H1 (cell line): ENCODE data around the gene RESP18.

Source experiments
- BCL11A ChIP-seq, 2 experiments: IDR thresholded peaks; one replicate each; pipeline ENCODE4 v1.6.1; 2011; ENCODE audit warnings: low read depth in 2 of 2, low read length in 2 of 2, mild to moderate bottlenecking in 2 of 2
- BRCA1 ChIP-seq: IDR thresholded peaks from 2 replicates; pipeline ENCODE4 v1.6.1; 2012; ENCODE audit warnings: low read depth, low read length, improper control_type of control experiment
- CBX5 ChIP-seq: fragments of 300-800, 300-1000 bp; sonication (generic); IDR thresholded peaks from 2 replicates; pipeline ENCODE4 v1.7.1; 2016; ENCODE audit warnings: antibody characterized with exemption, low read length, low read depth
- EZH2 ChIP-seq: fragments of 200-600 bp; sonication (generic); IDR thresholded peaks from 2 replicates; pipeline ENCODE4 v1.7.1; 2012; ENCODE audit warnings: low read depth, mild to moderate bottlenecking, moderate library complexity, low read length, inconsistent platforms; ENCODE audit not compliant: severe bottlenecking
- POLR2A ChIP-seq, 2 experiments: IDR thresholded peaks; 1 replicate in 1 of 2; 2 replicates in 1 of 2; pipeline ENCODE4 v1.6.1; 2011; ENCODE audit warnings: low read depth in 2 of 2, low read length in 2 of 2, mild to moderate bottlenecking in 2 of 2; ENCODE audit errors: control extremely low read depth in 1 of 2
- POLR2AphosphoS5 ChIP-seq: IDR thresholded peaks from 2 replicates; pipeline ENCODE4 v1.6.1; 2011; ENCODE audit warnings: low read depth, low read length
- RAD21 ChIP-seq, 2 experiments: IDR thresholded peaks in 1 of 2; conservative IDR thresholded peaks in 1 of 2; 2 replicates each; pipeline ENCODE4 v1.6.1; 2011; ENCODE audit warnings: low read depth in 2 of 2, low read length in 2 of 2, improper control_type of control experiment in 1 of 2, inconsistent platforms in 1 of 2, mild to moderate bottlenecking in 1 of 2, moderate library complexity in 1 of 2
- SIN3A ChIP-seq, 2 experiments: IDR thresholded peaks in 1 of 2; conservative IDR thresholded peaks in 1 of 2; 2 replicates each; pipeline ENCODE4 v1.6.1; 2011 to 2012; ENCODE audit warnings: low read length in 2 of 2, improper control_type of control experiment in 1 of 2, low read depth in 1 of 2, mild to moderate bottlenecking in 1 of 2
- SUZ12 ChIP-seq: fragments of 200-600 bp; sonication (generic); IDR thresholded peaks from 2 replicates; pipeline ENCODE4 v1.6.1; 2012; ENCODE audit warnings: mild to moderate bottlenecking, inconsistent platforms, low read length, moderate library complexity, mixed read lengths
- TAF7 ChIP-seq: optimal IDR thresholded peaks from 2 replicates; pipeline ENCODE3; 2011; ENCODE audit warnings: low read depth, mild to moderate bottlenecking, inconsistent platforms, low read length, moderate library complexity, borderline replicate concordance
- ZNF274 ChIP-seq: IDR thresholded peaks from 2 replicates; pipeline ENCODE4 v1.7.0; 2012; ENCODE audit warnings: low read length, borderline replicate concordance; ENCODE audit errors: extremely low read depth
- TF ChIP-seq, protein P1 (sequence below), 3 experiments: IDR thresholded peaks; 1 replicate in 2 of 3; 2 replicates in 1 of 3; pipeline versions ENCODE4 v1.5.1 to v1.6.1; 2011; ENCODE audit warnings: low read length in 3 of 3, mild to moderate bottlenecking in 3 of 3, inconsistent platforms in 2 of 3, low read depth in 1 of 3, moderate library complexity in 1 of 3; ENCODE audit not compliant: insufficient read depth in 1 of 3; ENCODE audit errors: control extremely low read depth in 1 of 3

DNA sequence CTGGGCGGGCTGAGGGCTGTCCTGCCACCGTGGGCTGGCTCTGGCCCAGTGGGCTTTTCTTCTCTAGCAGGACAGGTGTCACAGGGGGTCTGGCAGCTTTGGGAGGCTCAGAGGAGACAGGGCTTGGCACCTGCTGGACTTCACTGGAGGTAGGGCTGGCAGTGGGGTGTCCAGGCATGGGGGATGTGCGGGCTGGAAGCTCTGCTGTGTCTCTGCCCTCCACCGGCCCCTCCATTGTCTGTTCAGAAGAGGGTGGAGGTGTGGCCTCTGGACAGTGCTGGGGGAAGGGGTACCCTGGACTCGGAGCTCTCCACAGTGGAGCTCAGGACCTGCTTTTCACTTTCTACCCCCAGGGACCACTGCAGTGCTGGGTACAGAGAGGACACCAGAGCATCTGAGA is 32.5 kb downstream of the RESP18 start:
- TF ChIP-seq CBX5 (no peak), SUZ12 (no peak), EZH2 (no peak), RAD21 (IDR thresholded peaks at IDR 0.05 in 1 of 2, conservative IDR thresholded peaks at IDR 0.05 in 1 of 2; ENCODE audit: low read depth in 2 of 2, low read length in 2 of 2) (no peak), POLR2AphosphoS5 (no peak), BRCA1 (no peak), ZNF274 (no peak), TAF7 (no peak), POLR2A (IDR thresholded peaks at IDR 0.05; ENCODE audit: control extremely low read depth in 1 of 2, low read depth in 2 of 2, low read length in 2 of 2) (no peak), SIN3A (conservative IDR thresholded peaks at IDR 0.05 in 1 of 2, IDR thresholded peaks at IDR 0.05 in 1 of 2; ENCODE audit: low read depth in 1 of 2, low read length in 2 of 2) (no peak), BCL11A (IDR thresholded peaks at IDR 0.05; ENCODE audit: low read depth in 2 of 2, low read length in 2 of 2) (no peak)
- TF ChIP-seq, protein P1, sequence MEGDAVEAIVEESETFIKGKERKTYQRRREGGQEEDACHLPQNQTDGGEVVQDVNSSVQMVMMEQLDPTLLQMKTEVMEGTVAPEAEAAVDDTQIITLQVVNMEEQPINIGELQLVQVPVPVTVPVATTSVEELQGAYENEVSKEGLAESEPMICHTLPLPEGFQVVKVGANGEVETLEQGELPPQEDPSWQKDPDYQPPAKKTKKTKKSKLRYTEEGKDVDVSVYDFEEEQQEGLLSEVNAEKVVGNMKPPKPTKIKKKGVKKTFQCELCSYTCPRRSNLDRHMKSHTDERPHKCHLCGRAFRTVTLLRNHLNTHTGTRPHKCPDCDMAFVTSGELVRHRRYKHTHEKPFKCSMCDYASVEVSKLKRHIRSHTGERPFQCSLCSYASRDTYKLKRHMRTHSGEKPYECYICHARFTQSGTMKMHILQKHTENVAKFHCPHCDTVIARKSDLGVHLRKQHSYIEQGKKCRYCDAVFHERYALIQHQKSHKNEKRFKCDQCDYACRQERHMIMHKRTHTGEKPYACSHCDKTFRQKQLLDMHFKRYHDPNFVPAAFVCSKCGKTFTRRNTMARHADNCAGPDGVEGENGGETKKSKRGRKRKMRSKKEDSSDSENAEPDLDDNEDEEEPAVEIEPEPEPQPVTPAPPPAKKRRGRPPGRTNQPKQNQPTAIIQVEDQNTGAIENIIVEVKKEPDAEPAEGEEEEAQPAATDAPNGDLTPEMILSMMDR (IDR thresholded peaks at IDR 0.05; ENCODE audit: control extremely low read depth in 1 of 3, insufficient read depth in 1 of 3, low read depth in 1 of 3, low read length in 3 of 3), result no peak
